AG04449 (cell line): ENCODE measurements around the gene EPB41L4B.

Source experiments
- CTCF ChIA-PET: fragments of 350-600 bp; formaldehyde crosslinking; extraction: SDS; loops from one replicate; lab custom pipeline; 2021; ENCODE audit warnings: antibody characterized with exemption; lab: Yijun Ruan, JAX
- POLR2A ChIA-PET: fragments of 400-600, 350-600 bp; formaldehyde crosslinking; extraction: SDS; loops from one replicate; lab custom pipeline; 2020; ENCODE audit warnings: antibody characterized with exemption, inconsistent platforms; lab: Yijun Ruan, JAX
- DNase-seq: peaks from one replicate; pipeline ENCODE4 v3.0.0-alpha.2; 2010; ENCODE audit warnings: low read depth, low spot score
- H3K4me3 ChIP-seq: 2 replicates; pipeline ENCODE4 v1.5.1; 2011; ENCODE audit warnings: low read depth, mild to moderate bottlenecking, control low read depth, low read length
- CTCF ChIP-seq: IDR thresholded peaks from one replicate; pipeline ENCODE4 v1.5.1; 2011; ENCODE audit warnings: mild to moderate bottlenecking, moderate library complexity, low read length, control low read depth, inconsistent platforms; ENCODE audit not compliant: insufficient read depth; ENCODE audit errors: missing control alignments

Gene EPB41L4B

DNA sequence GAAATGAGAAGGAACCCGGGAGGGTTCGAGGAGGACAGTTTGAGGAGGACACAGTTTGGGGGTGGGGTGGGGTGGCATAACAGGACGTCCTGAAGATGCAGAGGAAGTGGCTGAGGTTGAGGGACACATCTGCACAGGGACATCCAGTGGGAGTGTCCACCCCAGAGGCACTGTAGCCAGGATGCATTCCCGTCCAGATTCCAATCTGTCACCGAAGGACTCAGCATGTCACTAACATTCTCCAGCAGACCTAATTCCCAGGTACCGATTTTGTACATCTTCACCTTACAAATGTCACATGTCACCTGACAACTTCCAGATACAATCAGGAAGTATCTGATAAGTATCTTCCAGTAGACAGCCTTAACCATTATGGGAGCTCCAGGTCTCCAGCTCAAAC, 42.6 kb downstream of the EPB41L4B start:
- no peak overlapping the region for H3K4me3 ChIP-seq
- TF ChIP-seq CTCF = no peak
- CTCF ChIA-PET = no interaction called here
- POLR2A ChIA-PET = no interaction called here
- DNase-seq = no peak

DNA sequence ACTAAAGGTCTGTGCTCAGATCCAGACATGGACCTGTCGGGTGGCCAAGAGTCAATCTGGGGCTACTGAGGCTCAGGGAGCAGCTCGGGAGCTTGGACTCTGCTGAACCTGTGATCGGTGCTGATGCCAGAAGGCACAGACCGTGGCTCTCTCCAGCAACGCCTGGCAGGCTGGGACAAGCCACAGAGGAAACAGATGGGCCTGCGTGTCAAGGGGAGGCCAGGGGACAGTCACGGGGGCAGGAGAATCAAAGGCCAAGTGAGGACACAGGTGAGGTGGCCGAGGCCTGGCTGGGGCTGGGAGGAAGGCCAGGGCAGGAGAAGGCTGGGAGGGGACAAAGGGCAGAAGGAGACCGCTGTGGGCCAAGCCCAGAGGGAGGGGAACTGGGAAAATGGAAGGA, 43.4 kb downstream of the EPB41L4B start:
- DNase-seq = no peak
- ChIA-PET POLR2A (no interaction called here), CTCF (no interaction called here)
- H3K4me3 ChIP-seq = no peak overlapping the region
- TF ChIP-seq CTCF = no peak

- no peak overlapping the region for H3K4me3 ChIP-seq
- ChIA-PET CTCF (no interaction called here), POLR2A (no interaction called here)
- no peak for DNase-seq
- no peak for TF ChIP-seq CTCF
Measured at GRCh38 chr9:109276469-109277440, 44.1 kb downstream of the EPB41L4B start.

GRCh38 chr9:109274884-109275730, 45.8 kb downstream of the EPB41L4B start:
- no peak for DNase-seq
- no peak for TF ChIP-seq CTCF
- H3K4me3 ChIP-seq = no peak overlapping the region
- POLR2A ChIA-PET = no interaction called here
- CTCF ChIA-PET = interaction anchor here (0.8 to 1.5 kb wide), 4 partner anchors 8 to 31 kb away, joined by 3 to 4 read pairs (median 4); no protein-coding TSS in a partner anchor

DNA sequence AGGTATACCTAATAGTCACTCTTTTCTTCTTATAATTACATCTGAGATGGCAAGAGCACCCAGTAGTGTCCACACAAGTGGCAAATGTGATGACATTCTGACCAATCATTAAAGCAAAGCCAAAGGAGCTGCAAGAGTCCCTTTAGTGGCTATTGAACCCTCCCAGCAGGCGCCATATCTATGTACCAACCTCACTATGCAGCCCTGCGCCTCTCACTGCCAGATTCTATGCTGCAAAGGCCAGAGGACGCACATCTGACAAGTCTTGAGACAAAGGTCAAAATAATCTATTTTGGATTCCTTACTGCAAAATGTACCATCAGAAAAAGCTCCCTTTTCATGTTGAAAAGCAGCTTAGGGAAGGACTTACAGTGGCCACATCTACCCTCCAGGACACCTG, 47.0 kb downstream of the EPB41L4B start:
- ChIA-PET POLR2A (no interaction called here), CTCF (interaction anchor here (1.0 to 1.5 kb wide), 2 partner anchors 28 to 30 kb away, joined by 4 read pairs; no protein-coding TSS in a partner anchor)
- no peak for TF ChIP-seq CTCF
- no peak for DNase-seq
- no peak overlapping the region for H3K4me3 ChIP-seq
